Tibial nerve (tissue), 4 donors: Measurements from ENCODE around the gene BAZ2B.
"Not testable (repeated sequence)": the region's sequence is repeated elsewhere in the genome, so short reads cannot be mapped to it uniquely, and the experiment has no call there.

ENCODE experiments used
- EP300 ChIP-seq, 2 donors: sonication (generic); formaldehyde crosslinking; IDR thresholded peaks; one replicate each; pipeline ENCODE4 v1.6.1; 2017; ENCODE audit warnings: antibody characterized with exemption in 2 of 2, mild to moderate bottlenecking in 1 of 2
- POLR2A ChIP-seq, 2 donors: fragments of 450-650 bp; IDR thresholded peaks; one replicate each; pipeline ENCODE4 v1.6.1; 2017; ENCODE audit warnings: antibody characterized with exemption in 2 of 2, mild to moderate bottlenecking in 2 of 2, moderate library complexity in 2 of 2
- TF ChIP-seq, protein P1 (sequence below), 5 experiments: fragments of 200-600 bp in 3 of 5; fragments of 450-650 bp in 2 of 5; sonication (generic) in 3 of 5; IDR thresholded peaks; one replicate each; pipeline ENCODE4 v1.5.1; 2016 to 2019; ENCODE audit warnings: antibody characterized with exemption in 5 of 5, mild to moderate bottlenecking in 3 of 5, moderate library complexity in 2 of 5

DNA sequence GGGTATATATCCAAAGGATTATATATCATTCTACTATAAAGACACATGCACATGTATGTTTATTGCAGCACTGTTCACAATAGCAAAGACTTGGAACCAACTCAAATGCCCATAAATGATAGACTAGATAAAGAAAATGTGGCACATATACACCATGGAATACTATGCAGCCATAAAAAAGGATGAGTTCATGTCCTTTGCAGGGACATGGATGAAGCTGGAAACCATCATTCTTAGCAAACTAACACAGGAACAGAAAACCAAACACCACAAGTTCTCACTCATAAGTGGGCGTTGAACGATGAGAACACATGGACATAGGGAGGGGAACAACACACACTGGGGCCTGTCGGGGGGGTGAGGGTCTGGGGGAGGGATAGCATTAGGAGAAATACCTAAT lies 254.7 kb downstream of the BAZ2B start:
- TF ChIP-seq, protein P1, sequence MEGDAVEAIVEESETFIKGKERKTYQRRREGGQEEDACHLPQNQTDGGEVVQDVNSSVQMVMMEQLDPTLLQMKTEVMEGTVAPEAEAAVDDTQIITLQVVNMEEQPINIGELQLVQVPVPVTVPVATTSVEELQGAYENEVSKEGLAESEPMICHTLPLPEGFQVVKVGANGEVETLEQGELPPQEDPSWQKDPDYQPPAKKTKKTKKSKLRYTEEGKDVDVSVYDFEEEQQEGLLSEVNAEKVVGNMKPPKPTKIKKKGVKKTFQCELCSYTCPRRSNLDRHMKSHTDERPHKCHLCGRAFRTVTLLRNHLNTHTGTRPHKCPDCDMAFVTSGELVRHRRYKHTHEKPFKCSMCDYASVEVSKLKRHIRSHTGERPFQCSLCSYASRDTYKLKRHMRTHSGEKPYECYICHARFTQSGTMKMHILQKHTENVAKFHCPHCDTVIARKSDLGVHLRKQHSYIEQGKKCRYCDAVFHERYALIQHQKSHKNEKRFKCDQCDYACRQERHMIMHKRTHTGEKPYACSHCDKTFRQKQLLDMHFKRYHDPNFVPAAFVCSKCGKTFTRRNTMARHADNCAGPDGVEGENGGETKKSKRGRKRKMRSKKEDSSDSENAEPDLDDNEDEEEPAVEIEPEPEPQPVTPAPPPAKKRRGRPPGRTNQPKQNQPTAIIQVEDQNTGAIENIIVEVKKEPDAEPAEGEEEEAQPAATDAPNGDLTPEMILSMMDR (IDR thresholded peaks at IDR 0.05) = not testable (repeated sequence)
- not testable (repeated sequence) for TF ChIP-seq EP300, POLR2A (IDR thresholded peaks at IDR 0.05)
